ENCODE measurements around the gene TANGO2. TPM values are rescaled to one million over a fixed set of nuclear protein-coding genes. Genes with fewer than 3 reads are reported as not detected.

The TANGO2 gene
- total and polyA plus RNA-seq, 9 of the 15 experiments (the other 6 are each of a cell fraction or from before 2014, with no cell fraction given): 15.5 to 94.9 (median 70.1) TPM

- no peak for TF ChIP-seq ARID4B (CRISPR knock-in tag; IDR thresholded peaks at IDR 0.05)
- TF ChIP-seq ZKSCAN8 (CRISPR knock-in tag; IDR thresholded peaks at IDR 0.05): no peak
- 0 out of 2 replicates have a peak, but pooled peaks have one; percentile 46 for TF ChIP-seq MTF1 (CRISPR knock-in tag; IDR thresholded peaks at IDR 0.05; ENCODE audit: borderline replicate concordance)
- no peak for TF ChIP-seq UBTF (IDR thresholded peaks at IDR 0.05; ENCODE audit: borderline replicate concordance in 1 of 2, low read depth in 2 of 2, low read length in 2 of 2)
- TF ChIP-seq FUS (optimal IDR thresholded peaks at IDR 0.05; ENCODE audit: low read depth, low read length): no peak
- no peak for TF ChIP-seq ZBTB12 (CRISPR knock-in tag; IDR thresholded peaks at IDR 0.05)
- TF ChIP-seq SMAD1 (IDR thresholded peaks at IDR 0.05; ENCODE audit: low read depth, low read length, partially characterized antibody): no peak
- no peak for TF ChIP-seq FOXP1 (CRISPR knock-in tag; IDR thresholded peaks at IDR 0.05)
- no peak for TF ChIP-seq ZNF24 (IDR thresholded peaks at IDR 0.05)
- no peak for TF ChIP-seq DNMT1 (IDR thresholded peaks at IDR 0.05)
- TF ChIP-seq SNRNP70 (optimal IDR thresholded peaks at IDR 0.05; ENCODE audit: low read depth, low read length): no peak
- no peak for TF ChIP-seq DEAF1 (CRISPR knock-in tag; IDR thresholded peaks at IDR 0.05)
- no peak for TF ChIP-seq CBFA2T3 (IDR thresholded peaks at IDR 0.05)
- 0 out of 2 replicates have a peak, but pooled peaks have one; percentile 1 for TF ChIP-seq TFE3 (CRISPR knock-in tag; IDR thresholded peaks at IDR 0.05)
- TF ChIP-seq RBM34 (IDR thresholded peaks at IDR 0.05; ENCODE audit: borderline replicate concordance, insufficient read depth, low read length): no peak
- TF ChIP-seq ZNF696 (CRISPR knock-in tag; conservative IDR thresholded peaks at IDR 0.05): no peak
These were observed 49.4 kb upstream of the TANGO2 start (continued) for GRCh38 chr22:19971276-19972124.

Measured in K562 (cell line).